ENCODE results near the gene VWA1.

DNA sequence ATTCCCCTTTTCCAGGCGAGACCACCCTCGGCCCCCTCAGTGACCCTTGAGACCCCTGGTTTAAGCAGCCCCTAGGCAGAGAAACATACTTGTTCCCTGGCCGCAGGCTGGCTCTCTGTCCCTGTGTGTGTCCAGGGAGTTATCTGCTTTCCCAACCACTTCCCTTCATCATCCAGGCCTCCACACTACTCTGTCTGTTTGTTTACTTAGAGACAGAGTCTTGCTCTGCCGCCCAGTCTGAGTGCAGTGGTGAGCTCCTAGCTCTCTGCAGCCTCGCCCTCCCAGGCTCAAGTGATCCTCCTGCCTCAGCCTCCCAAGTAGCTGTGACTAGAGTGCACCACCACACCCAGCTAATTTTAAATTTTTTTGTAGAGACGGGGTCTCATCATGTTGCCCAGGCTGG lies 5.8 kb upstream of the VWA1 start:
- TF ChIP-seq, protein P1, sequence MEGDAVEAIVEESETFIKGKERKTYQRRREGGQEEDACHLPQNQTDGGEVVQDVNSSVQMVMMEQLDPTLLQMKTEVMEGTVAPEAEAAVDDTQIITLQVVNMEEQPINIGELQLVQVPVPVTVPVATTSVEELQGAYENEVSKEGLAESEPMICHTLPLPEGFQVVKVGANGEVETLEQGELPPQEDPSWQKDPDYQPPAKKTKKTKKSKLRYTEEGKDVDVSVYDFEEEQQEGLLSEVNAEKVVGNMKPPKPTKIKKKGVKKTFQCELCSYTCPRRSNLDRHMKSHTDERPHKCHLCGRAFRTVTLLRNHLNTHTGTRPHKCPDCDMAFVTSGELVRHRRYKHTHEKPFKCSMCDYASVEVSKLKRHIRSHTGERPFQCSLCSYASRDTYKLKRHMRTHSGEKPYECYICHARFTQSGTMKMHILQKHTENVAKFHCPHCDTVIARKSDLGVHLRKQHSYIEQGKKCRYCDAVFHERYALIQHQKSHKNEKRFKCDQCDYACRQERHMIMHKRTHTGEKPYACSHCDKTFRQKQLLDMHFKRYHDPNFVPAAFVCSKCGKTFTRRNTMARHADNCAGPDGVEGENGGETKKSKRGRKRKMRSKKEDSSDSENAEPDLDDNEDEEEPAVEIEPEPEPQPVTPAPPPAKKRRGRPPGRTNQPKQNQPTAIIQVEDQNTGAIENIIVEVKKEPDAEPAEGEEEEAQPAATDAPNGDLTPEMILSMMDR (IDR thresholded peaks at IDR 0.05): no peak
- TF ChIP-seq POLR2A (IDR thresholded peaks at IDR 0.05): no peak
